GM12874 (cell line): Measurements from ENCODE around the gene MND1.

Source experiments
- CTCF ChIP-seq: IDR thresholded peaks from 2 replicates; pipeline ENCODE4 v1.5.1; 2011; ENCODE audit warnings: low read depth, mild to moderate bottlenecking, control low read depth, low read length, moderate library complexity; ENCODE audit not compliant: insufficient read depth

Gene MND1

DNA sequence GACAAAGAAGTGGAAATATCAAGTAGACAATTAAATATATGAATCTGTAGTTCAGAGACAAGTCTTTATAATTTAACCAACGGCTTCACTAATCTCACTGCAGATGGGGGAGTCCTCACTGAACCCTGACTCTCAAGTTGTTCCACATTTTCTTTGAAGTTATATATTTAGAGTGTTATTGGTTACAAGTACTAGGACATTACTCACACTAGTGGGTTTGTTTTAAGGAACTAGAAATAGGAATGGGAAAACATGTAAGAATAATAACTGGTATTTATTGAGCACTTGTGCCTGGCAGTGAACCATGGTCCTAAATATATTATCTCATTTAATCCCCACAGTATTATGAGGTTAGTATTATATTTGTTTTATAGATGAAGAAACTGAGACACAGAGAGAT is 22.0 kb downstream of the MND1 start:
- no peak for TF ChIP-seq CTCF

DNA sequence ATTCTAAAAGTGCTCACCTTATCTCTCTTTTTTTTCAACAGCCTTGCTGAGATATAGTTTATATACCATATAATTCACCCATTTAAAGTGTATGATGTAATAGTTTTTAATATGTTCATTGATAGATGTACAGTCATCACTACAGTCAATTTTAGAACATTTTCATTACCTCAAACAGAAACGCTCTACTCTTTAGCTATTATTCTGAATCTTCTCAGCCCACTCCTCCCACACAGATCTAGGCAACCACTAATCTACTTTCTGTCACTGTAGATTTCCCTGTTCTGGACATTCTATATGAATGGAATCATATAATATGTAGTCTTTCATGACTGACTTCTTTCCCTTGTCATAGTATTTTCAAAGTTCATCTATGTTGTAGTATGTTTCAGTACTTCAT is 22.6 kb downstream of the MND1 start:
- no peak for TF ChIP-seq CTCF

GRCh38 chr4:153369021-153369420 is 24.5 kb downstream of the MND1 start:
- TF ChIP-seq CTCF: no peak

DNA sequence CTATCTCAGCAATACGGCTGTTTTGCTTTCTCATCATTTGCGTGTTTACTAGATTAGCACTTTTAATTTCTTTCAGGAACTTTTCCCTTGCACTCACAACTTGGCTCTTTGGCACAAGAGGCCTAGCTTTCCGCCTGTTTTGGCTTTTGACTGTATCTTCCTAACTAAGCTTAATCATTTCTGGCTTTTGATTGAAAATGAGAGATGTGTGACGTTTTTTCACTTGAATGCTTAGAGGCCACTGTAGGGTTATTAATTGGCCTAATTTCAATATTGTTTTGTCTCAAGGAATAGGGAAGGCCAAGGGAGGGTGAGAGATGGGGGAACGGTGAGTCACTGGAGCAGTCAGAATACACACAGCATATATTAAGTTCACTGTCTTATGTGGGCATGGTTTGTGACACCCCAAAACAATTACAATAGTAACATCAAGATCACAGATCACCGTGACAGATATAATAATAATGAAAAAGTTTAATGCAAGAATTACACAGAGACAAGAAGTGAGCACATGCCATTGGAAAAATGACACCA is 27.3 kb downstream of the MND1 start:
- TF ChIP-seq CTCF: no peak

- no peak for TF ChIP-seq CTCF
Measured at GRCh38 chr4:153372967-153373562, 28.6 kb downstream of the MND1 start.

- no peak for TF ChIP-seq CTCF
Measured at GRCh38 chr4:153374442-153374841, 30.0 kb downstream of the MND1 start.

DNA sequence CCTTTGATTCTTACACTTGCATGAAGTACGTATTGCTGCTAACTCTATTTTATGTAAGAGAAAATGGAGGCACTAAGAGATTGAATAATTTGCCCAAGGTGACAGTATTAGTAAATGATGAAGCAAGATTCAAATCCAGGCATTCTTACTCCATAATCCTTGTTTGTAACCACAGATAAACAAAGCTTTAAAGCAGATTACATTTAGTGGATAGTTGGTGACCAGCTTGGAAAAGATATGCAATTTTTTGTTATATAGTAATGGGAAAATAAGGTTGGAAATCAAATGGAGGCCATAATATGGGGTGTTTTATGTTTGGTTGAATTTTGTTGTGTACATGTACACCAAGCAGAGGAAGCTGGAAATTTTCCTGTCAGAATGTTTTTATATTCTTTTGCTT is 30.8 kb downstream of the MND1 start:
- TF ChIP-seq CTCF: no peak

DNA sequence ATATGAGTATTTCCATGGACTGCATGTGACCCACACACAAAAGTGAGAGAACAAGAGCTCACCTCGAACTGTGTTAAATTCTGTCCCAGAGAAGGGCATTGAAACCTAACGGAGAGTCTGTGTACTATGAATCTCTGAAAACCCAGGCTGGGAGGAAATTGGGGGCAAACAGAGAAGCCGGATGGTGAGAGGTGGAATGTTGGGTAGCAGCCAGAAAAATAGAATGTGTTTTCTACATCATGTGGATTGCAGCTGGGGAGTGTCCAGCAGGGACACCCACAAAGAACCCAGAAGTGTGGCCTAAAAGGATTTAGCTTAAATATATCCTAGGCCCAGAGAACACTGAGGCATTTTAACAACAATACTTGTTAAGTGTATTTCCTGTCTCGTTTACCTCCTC is 38.6 kb downstream of the MND1 start:
- no peak for TF ChIP-seq CTCF
